H1 (cell line): Measurements from ENCODE around the gene NUP133. TPM values are rescaled to one million over a fixed set of nuclear protein-coding genes. Genes with fewer than 3 reads are reported as not detected.

Experiments used
- CTCF ChIA-PET: fragments of 300-600 bp; sonication (Branson Sonifier 250); formaldehyde crosslinking; loops from one replicate; lab custom pipeline; 2021; ENCODE audit not compliant: partially characterized antibody; lab: Charles Lee
- POLR2A ChIA-PET: fragments of 300-600 bp; sonication (Branson Sonifier 250); formaldehyde crosslinking; loops from one replicate; lab custom pipeline; 2021; ENCODE audit warnings: inconsistent platforms; ENCODE audit not compliant: partially characterized antibody; lab: Charles Lee
- DNase-seq, 2 experiments: peaks; one replicate each; pipeline versions ENCODE4 v3.0.0 to v3.0.0-alpha.2; 2010 to 2022; ENCODE audit warnings: low spot score in 2 of 2, low read depth in 1 of 2, mixed read lengths in 1 of 2
- FAIRE-seq: peaks from 2 replicates; lab custom pipeline; 2011; peaks lifted over from hg19 to GRCh38; lab: Jason Lieb, UNC
- H2AFZ ChIP-seq: 2 replicates; pipeline ENCODE4 v1.8.1; 2012; ENCODE audit warnings: low read length, inconsistent platforms
- H2AK5ac ChIP-seq: 2 replicates; pipeline ENCODE4 v1.6.1; 2013; ENCODE audit warnings: low read depth, low read length
- H2BK120ac ChIP-seq: replicated peaks from 2 replicates; pipeline ENCODE3; 2013; ENCODE audit warnings: low read depth, low read length, inconsistent platforms
- H2BK12ac ChIP-seq: 2 replicates; pipeline ENCODE4 v1.6.1; 2013; ENCODE audit warnings: low read depth, low read length
- H2BK15ac ChIP-seq: 2 replicates; pipeline ENCODE4 v1.6.1; 2013; ENCODE audit warnings: low read length
- H2BK20ac ChIP-seq: 2 replicates; pipeline ENCODE4 v1.6.1; 2013; ENCODE audit warnings: low read length
- H2BK5ac ChIP-seq: 2 replicates; pipeline ENCODE4 v1.6.1; 2013; ENCODE audit warnings: low read depth, low read length
- H3K14ac ChIP-seq: 2 replicates; pipeline ENCODE4 v1.6.1; 2013; ENCODE audit warnings: inconsistent platforms; ENCODE audit not compliant: insufficient read length
- H3K18ac ChIP-seq: 2 replicates; pipeline ENCODE4 v1.6.1; 2013; ENCODE audit warnings: low read length; ENCODE audit errors: extremely low read depth
- H3K23ac ChIP-seq: 2 replicates; pipeline ENCODE4 v1.6.1; 2013; ENCODE audit warnings: inconsistent platforms; ENCODE audit not compliant: insufficient read length
- H3K23me2 ChIP-seq: 2 replicates; pipeline ENCODE4 v1.6.1; 2013; ENCODE audit warnings: low read depth, low read length
- H3K27ac ChIP-seq: 2 replicates; pipeline ENCODE4 v1.6.1; 2011; ENCODE audit warnings: low read depth, low read length, inconsistent platforms
- H3K27me3 ChIP-seq, 4 experiments: replicated peaks in 1 of 4; 1 replicate in 1 of 4; 2 replicates in 3 of 4; pipeline versions ENCODE4 v1.6.1 to v1.8.1; 2011 to 2013; ENCODE audit warnings: low read length in 3 of 4, mild to moderate bottlenecking in 3 of 4, inconsistent platforms in 2 of 4, mixed read lengths in 2 of 4, moderate library complexity in 1 of 4; ENCODE audit not compliant: control insufficient read depth in 3 of 4, insufficient read depth in 3 of 4; ENCODE audit errors: extremely low read depth in 1 of 4
- H3K36me3 ChIP-seq, 4 experiments: 2 replicates each; pipeline versions ENCODE4 v1.6.1 to v1.8.1; 2011 to 2013; ENCODE audit warnings: mild to moderate bottlenecking in 4 of 4, low read length in 3 of 4, moderate library complexity in 2 of 4, control low read depth in 1 of 4, inconsistent platforms in 1 of 4; ENCODE audit not compliant: insufficient read depth in 4 of 4, control insufficient read depth in 2 of 4
- H3K4ac ChIP-seq: replicated peaks from 2 replicates; pipeline ENCODE3; 2013; ENCODE audit warnings: low read length, low read depth, mixed read lengths, inconsistent platforms; ENCODE audit not compliant: insufficient read length
- H3K4me1 ChIP-seq, 4 experiments: replicated peaks in 1 of 4; 1 replicate in 1 of 4; 2 replicates in 3 of 4; pipeline versions ENCODE4 v1.6.1 to v1.8.1; 2011 to 2013; ENCODE audit warnings: low read length in 3 of 4, inconsistent platforms in 2 of 4, mixed read lengths in 1 of 4; ENCODE audit not compliant: insufficient read depth in 4 of 4, control insufficient read depth in 3 of 4
- H3K4me2 ChIP-seq, 2 experiments: 2 replicates each; pipeline versions ENCODE4 v1.6.1 to v1.8.1; 2011 to 2013; ENCODE audit warnings: low read depth in 2 of 2, low read length in 2 of 2, control low read depth in 1 of 2, inconsistent platforms in 1 of 2, mild to moderate bottlenecking in 1 of 2; ENCODE audit not compliant: insufficient read depth in 1 of 2
- H3K4me3 ChIP-seq, 4 experiments: fragments of 200-600, 300-600 bp in 1 of 4; sonication (generic), shearing (Covaris generic), sonication (Bioruptor Twin) in 1 of 4; 2 replicates each; pipeline versions ENCODE4 v1.5.1 to v1.8.1; 2011 to 2016; ENCODE audit warnings: low read length in 4 of 4, low read depth in 3 of 4, control low read depth in 2 of 4, inconsistent platforms in 2 of 4, mild to moderate bottlenecking in 2 of 4, mixed read lengths in 1 of 4, moderate library complexity in 1 of 4; ENCODE audit not compliant: insufficient read depth in 2 of 4; ENCODE audit errors: extremely low read depth in 1 of 4
- H3K56ac ChIP-seq: replicated peaks from 2 replicates; pipeline ENCODE3; 2013; ENCODE audit warnings: low read depth, mild to moderate bottlenecking, mixed read lengths, low read length, inconsistent platforms; ENCODE audit not compliant: insufficient read length
- H3K79me1 ChIP-seq: 2 replicates; pipeline ENCODE4 v1.6.1; 2013; ENCODE audit warnings: low read depth, low read length, control low read depth
- H3K79me2 ChIP-seq, 2 experiments: 2 replicates each; pipeline versions ENCODE4 v1.6.1 to v1.8.1; 2012 to 2013; ENCODE audit warnings: low read length in 2 of 2, mild to moderate bottlenecking in 2 of 2, inconsistent platforms in 1 of 2; ENCODE audit not compliant: insufficient read depth in 2 of 2, control insufficient read depth in 1 of 2
- H3K9ac ChIP-seq, 4 experiments: replicated peaks in 1 of 4; 1 replicate in 1 of 4; 2 replicates in 3 of 4; pipeline versions ENCODE4 v1.6.1 to v1.8.1; 2011 to 2013; ENCODE audit warnings: low read depth in 3 of 4, low read length in 3 of 4, control low read depth in 2 of 4, mild to moderate bottlenecking in 2 of 4, moderate library complexity in 2 of 4, inconsistent platforms in 1 of 4; ENCODE audit errors: extremely low read depth in 1 of 4
- H3K9me3 ChIP-seq, 2 experiments: 2 replicates each; pipeline versions ENCODE4 v1.6.1 to v1.8.1; 2012 to 2013; ENCODE audit warnings: mild to moderate bottlenecking in 2 of 2, moderate library complexity in 2 of 2, control low read depth in 1 of 2, inconsistent platforms in 1 of 2, low read depth in 1 of 2, low read length in 1 of 2, mixed read lengths in 1 of 2; ENCODE audit not compliant: insufficient read depth in 2 of 2
- H4K20me1 ChIP-seq, 2 experiments: replicated peaks in 1 of 2; 2 replicates each; pipeline versions ENCODE3 to v1.8.1; 2011 to 2013; ENCODE audit warnings: inconsistent platforms in 2 of 2, low read length in 2 of 2, mild to moderate bottlenecking in 1 of 2; ENCODE audit not compliant: insufficient read depth in 2 of 2, control insufficient read depth in 1 of 2
- H4K5ac ChIP-seq: 2 replicates; pipeline ENCODE4 v1.6.1; 2013; ENCODE audit warnings: low read length, low read depth, mixed read lengths, inconsistent platforms; ENCODE audit not compliant: insufficient read length
- H4K8ac ChIP-seq: 2 replicates; pipeline ENCODE4 v1.8.0; 2013; ENCODE audit warnings: mild to moderate bottlenecking, moderate library complexity, low read length, inconsistent platforms; ENCODE audit not compliant: insufficient read depth; ENCODE audit errors: extremely low read depth
- H4K91ac ChIP-seq: replicated peaks from 2 replicates; pipeline ENCODE3; 2013; ENCODE audit warnings: low read length, mixed read lengths, inconsistent platforms; ENCODE audit not compliant: insufficient read length
- CREB1 ChIP-seq: IDR thresholded peaks from 2 replicates; pipeline ENCODE4 v1.6.1; 2012; ENCODE audit warnings: inconsistent platforms
- EZH2 ChIP-seq: fragments of 200-600 bp; sonication (generic); IDR thresholded peaks from 2 replicates; pipeline ENCODE4 v1.7.1; 2012; ENCODE audit warnings: low read depth, mild to moderate bottlenecking, moderate library complexity, low read length, inconsistent platforms; ENCODE audit not compliant: severe bottlenecking
- HDAC2 ChIP-seq, 2 experiments: fragments of 300-600 bp in 1 of 2; sonication (generic) in 1 of 2; IDR thresholded peaks; 2 replicates each; pipeline ENCODE4 v1.6.1; 2011 to 2012; ENCODE audit warnings: low read depth in 2 of 2, low read length in 2 of 2, mild to moderate bottlenecking in 2 of 2, moderate library complexity in 2 of 2, borderline replicate concordance in 1 of 2, inconsistent platforms in 1 of 2
- WGBS, 2 experiments: shearing (Covaris generic) in 1 of 2; methylation state at CpG; one replicate each; pipeline versions ENCODE4 v1.1.6 to v1.1.7; 2013 to 2015; ENCODE audit warnings: low lambda C conversion rate in 2 of 2, mixed read lengths in 2 of 2, inconsistent platforms in 1 of 2, low coverage in 1 of 2, missing lambda C conversion rate in 1 of 2; ENCODE audit not compliant: insufficient replicate concordance in 2 of 2, insufficient coverage in 1 of 2, insufficient read length in 1 of 2; ENCODE audit errors: extremely low coverage in 1 of 2, missing lambda C conversion rate in 1 of 2; 5-methylcytosine and 5-hydroxymethylcytosine counted together
- polyA plus RNA-seq, 7 experiments: library from polyadenylated mRNA; depleted of rRNA in 3 of 7; stranded (reverse) in 5 of 7; unstranded in 2 of 7; fragments of >200 nt in 5 of 7; fragments of 200-250 nt in 2 of 7; gene quantifications; 1 replicate in 5 of 7; 2 replicates in 1 of 7; 4 replicates in 1 of 7; pipeline versions ENCODE4 v1.2.1 to v1.2.3, GENCODE V29; 2011 to 2013; ENCODE audit warnings: missing spikeins in 2 of 7, mixed read lengths in 2 of 7
- total RNA-seq: library from RNA; stranded (reverse); fragmentation: NEBNext Ultra II Directional; extraction: Animal tissue kit (Norgen Biotek cat#: 25700); gene quantifications from 2 replicates; pipeline ENCODE4 v1.2.1, GENCODE V29; 2021
- TF ChIP-seq, protein P1 (sequence below), 3 experiments: IDR thresholded peaks; 1 replicate in 2 of 3; 2 replicates in 1 of 3; pipeline versions ENCODE4 v1.5.1 to v1.6.1; 2011; ENCODE audit warnings: low read length in 3 of 3, mild to moderate bottlenecking in 3 of 3, inconsistent platforms in 2 of 3, low read depth in 1 of 3, moderate library complexity in 1 of 3; ENCODE audit not compliant: insufficient read depth in 1 of 3; ENCODE audit errors: control extremely low read depth in 1 of 3

NUP133 gene
- total and polyA plus RNA-seq, 2 of the 8 experiments (the other 6 are each of a cell fraction or from before 2014, with no cell fraction given) = 20.6 to 72.1 TPM

DNA sequence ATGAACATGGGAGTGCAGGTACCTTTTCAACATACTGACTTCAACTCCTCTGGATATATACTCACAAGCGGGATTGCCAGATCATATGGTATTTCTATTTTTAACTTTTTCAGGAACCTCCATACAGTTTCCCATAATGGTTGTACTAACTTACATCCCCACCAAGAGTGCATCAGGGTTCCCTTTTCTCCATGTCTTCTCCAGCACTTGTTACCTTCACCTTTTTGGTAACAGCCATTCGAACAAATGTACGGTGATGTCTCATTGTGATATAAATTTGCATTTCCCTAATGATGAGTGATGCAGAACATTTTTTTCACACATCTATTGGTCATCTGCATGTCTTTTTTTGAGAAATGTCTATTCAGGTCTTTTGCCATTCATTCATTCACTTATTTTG lies 48.3 kb downstream of the NUP133 start:
- H3K23me2 ChIP-seq = no peaks in the 10 kb centered on the region; the same call in 1 of the 2 replicates
- no peak overlapping the region for H4K8ac ChIP-seq
- CTCF ChIA-PET = interaction anchor here (0.6 to 1.4 kb wide), 3 partner anchors 11 to 22 kb away, joined by 3 read pairs; no protein-coding TSS in a partner anchor
- H2BK120ac ChIP-seq = no peak overlapping the region
- no peak overlapping the region for H2BK15ac ChIP-seq
- H3K9me3 ChIP-seq = no peaks in the 10 kb centered on the region
- no peak overlapping the region for H3K4me2 ChIP-seq
- H2BK20ac ChIP-seq = no peak overlapping the region
- no peak overlapping the region for H2AK5ac ChIP-seq
- no peak overlapping the region for H3K4me3 ChIP-seq
- no peak overlapping the region for H3K14ac ChIP-seq
- POLR2A ChIA-PET = interaction anchor here (1.4 kb wide), 1 partner anchor 19 kb away, joined by 3 read pairs; no protein-coding TSS in a partner anchor
- no peaks in the 10 kb centered on the region for H4K20me1 ChIP-seq
- no peak for DNase-seq
- WGBS, 2 experiments = 90% methylated on average over 3 of the region's 3 CpGs; no CpG with 5 or more reads in 1 of the 2 experiments
- no peak overlapping the region for H3K9ac ChIP-seq
- no peak overlapping the region for H4K5ac ChIP-seq
- H2AFZ ChIP-seq = no peak overlapping the region
- H3K18ac ChIP-seq = no peak overlapping the region
- no peaks in the 10 kb centered on the region for H3K79me2 ChIP-seq
- no peak for FAIRE-seq
- H3K56ac ChIP-seq = no peak overlapping the region
- no peak overlapping the region for H3K27ac ChIP-seq
- H4K91ac ChIP-seq = no peak overlapping the region
- no peak overlapping the region for H3K23ac ChIP-seq
- no peaks in the 10 kb centered on the region for H3K4me1 ChIP-seq
- no peaks in the 10 kb centered on the region for H3K27me3 ChIP-seq
- no peak overlapping the region for H2BK12ac ChIP-seq
- peaks cover 19 to 82% (median 47%) of the 10 kb centered on the region in 4 experiments for H3K36me3 ChIP-seq
- H2BK5ac ChIP-seq = no peak overlapping the region
- H3K4ac ChIP-seq = no peak overlapping the region
- no peaks in the 10 kb centered on the region; the same call in 1 of the 2 replicates for H3K79me1 ChIP-seq
- TF ChIP-seq CREB1 (no peak), EZH2 (no peak), HDAC2 (IDR thresholded peaks at IDR 0.05; ENCODE audit: borderline replicate concordance in 1 of 2, low read depth in 2 of 2, low read length in 2 of 2) (no peak)
- TF ChIP-seq, protein P1, sequence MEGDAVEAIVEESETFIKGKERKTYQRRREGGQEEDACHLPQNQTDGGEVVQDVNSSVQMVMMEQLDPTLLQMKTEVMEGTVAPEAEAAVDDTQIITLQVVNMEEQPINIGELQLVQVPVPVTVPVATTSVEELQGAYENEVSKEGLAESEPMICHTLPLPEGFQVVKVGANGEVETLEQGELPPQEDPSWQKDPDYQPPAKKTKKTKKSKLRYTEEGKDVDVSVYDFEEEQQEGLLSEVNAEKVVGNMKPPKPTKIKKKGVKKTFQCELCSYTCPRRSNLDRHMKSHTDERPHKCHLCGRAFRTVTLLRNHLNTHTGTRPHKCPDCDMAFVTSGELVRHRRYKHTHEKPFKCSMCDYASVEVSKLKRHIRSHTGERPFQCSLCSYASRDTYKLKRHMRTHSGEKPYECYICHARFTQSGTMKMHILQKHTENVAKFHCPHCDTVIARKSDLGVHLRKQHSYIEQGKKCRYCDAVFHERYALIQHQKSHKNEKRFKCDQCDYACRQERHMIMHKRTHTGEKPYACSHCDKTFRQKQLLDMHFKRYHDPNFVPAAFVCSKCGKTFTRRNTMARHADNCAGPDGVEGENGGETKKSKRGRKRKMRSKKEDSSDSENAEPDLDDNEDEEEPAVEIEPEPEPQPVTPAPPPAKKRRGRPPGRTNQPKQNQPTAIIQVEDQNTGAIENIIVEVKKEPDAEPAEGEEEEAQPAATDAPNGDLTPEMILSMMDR (IDR thresholded peaks at IDR 0.05; ENCODE audit: control extremely low read depth in 1 of 3, insufficient read depth in 1 of 3, low read depth in 1 of 3, low read length in 3 of 3) = no peak
